ENCODE measurements around the gene GALNT18.

- TF ChIP-seq CTCF (conservative IDR thresholded peaks at IDR 0.05; ENCODE audit: low read depth in 2 of 2), result no peak
- TF ChIP-seq STAT1 (IDR thresholded peaks at IDR 0.05; ENCODE audit: unreplicated experiment), result no peak
- TF ChIP-seq ZNF331 (CRISPR knock-in tag; IDR thresholded peaks at IDR 0.05; ENCODE audit: low read depth), result no peak
- TF ChIP-seq POLR2AphosphoS5 (IDR thresholded peaks at IDR 0.05; ENCODE audit: low read depth), result no peak
- no peak for TF ChIP-seq REST (IDR thresholded peaks at IDR 0.05; ENCODE audit: unreplicated experiment)
These were observed 89.2 kb downstream of the GALNT18 start for GRCh38 chr11:11532574-11532973.
